HG03066 (cell line): ENCODE data around the gene POLN.

Experiments used
- ATAC-seq: cut with Tn5 transposase; IDR thresholded peaks from one replicate; pipeline ENCODE4 v1.9.1; 2021; ENCODE audit warnings: low read depth; ENCODE audit not compliant: unreplicated experiment

POLN gene

DNA sequence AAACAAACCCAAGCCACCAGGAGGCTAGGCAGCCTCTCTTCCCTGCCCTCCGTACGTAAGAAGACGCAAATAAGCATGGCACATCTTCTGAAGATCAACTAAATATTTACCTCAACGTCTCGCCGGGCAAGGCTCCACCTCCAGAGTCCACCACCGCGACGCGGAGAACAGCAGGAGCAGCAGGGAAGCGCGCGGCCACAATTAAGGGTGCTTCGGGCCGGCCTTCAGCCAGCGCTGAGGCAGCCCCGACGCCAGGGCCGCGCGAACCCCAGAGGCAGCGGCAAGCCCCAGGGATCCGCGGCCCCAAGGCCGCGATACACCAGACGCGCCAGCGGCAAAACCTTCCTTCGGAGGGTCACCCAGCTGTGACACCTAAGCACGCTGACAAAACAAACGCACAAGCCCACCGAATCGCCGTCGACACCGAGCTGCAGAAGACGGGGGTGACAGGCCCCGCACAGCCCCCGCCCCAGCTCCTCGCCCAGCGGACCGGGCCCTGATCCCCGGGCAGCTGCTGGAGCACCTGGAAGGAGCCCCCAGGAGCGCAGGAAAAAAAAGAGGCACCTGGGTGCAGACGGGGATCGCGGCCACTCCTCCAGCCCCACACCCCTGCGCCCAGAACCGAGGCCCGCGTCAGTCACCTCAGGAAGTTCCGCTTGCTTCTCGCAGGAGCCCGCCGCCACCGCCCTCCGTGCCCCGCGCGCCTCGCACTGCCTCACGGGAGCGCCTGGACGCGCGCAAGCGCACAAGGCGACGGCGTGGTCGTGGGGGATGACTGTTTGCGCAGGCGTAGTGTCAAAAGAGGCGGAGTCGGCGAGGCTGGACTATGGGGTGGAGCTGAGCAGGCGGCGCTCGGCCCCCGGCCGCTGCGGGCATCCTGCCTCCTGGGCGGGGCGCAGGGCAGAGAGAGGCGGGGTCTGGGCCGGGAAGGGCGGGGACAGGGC is at the start of gene POLN, which contains the start of gene HAUS3:
Gene POLN, minus strand, starts transcription at position 712 of the 944 bp plus-strand sequence. CDS start 12,890 bp downstream, outside the sequence.
Gene HAUS3, minus strand, starts transcription at position 712 of the 944 bp plus-strand sequence. CDS start 1,175 bp downstream, outside the sequence.
- peak; percentile 86 for ATAC-seq

DNA sequence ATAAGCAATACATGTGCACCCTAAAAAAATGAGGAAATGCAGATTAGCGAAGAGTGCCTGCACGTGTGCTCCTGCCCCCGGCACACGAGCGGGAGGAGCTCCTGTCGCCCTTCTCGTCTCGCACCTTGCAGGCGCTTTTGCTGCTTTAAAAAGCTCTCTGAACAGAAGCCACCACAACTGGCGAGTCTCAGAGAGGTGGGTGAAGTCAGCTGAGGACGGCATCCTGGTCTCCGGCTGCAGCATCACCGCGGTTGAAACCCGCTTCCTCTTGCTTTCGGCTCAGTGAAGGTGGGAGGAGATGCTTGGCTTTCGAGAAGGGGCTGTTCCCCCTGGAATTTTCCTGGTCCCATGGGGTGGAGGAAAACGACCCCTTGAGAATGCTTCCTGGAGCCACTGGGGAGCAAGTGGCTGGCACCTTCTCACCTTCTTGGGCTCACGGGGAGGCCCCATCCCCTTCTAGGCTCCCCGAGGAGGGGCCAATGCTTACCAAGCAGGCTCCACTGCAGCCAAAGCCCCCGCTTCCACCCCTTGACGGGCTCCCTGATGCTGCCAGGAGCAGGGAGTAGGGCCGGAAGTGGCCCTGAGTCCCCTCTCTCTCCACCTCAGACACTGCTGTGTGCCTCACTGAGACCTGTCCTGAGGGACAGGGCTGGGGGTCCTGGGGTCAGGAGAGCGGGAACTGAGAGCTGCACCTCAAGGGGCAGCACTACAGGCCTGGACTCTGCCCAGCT is 49.2 kb upstream of the POLN start:
- no peak for ATAC-seq

- ATAC-seq: no peak
Observed at GRCh38 chr4:2290488-2290887, 48.6 kb upstream of the POLN start.

DNA sequence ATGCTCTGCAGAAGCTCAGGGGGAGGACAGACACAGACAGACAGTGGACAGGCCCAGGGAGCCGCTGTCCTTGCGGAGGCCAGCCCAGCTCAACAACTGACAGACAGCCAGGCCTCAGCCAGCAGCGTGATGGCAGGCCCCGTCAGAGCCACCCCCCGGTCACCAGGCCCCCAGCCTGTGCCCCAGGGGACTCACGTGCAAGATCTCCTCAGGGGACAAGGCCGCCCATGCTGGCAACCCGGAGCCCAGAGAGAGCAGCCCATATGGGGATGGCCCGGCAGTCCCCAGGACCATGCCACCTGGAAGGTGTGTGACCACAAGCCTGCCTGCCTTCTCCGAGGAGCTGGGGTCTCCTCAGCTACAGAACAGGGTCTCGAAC is 48.0 kb upstream of the POLN start:
- ATAC-seq: no peak

GRCh38 chr4:2289311-2289954 is 47.5 kb upstream of the POLN start:
- no peak for ATAC-seq

DNA sequence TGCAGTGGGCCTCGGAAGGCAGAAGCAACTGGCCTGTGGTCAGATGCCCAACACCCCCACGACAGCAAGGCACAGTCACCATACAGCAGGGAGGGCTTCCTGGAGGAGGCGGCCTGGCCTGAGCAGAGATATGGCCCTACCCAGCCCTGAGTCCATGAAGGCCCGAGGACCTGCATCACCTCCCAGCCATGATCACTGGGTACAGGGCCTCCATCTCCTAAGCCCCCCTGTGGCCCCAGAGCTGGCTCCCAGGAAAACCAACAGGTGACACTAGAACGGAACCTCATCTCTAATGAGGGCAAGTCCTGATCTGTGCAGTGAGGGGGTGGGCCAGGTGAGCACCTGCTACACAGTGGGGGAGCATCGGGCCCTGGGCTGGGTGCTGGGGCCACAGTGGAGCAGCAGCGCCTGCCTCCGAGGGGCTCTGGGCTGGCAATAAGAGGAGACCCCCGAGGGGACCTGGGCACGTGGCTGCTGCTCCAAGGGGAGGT is 46.2 kb upstream of the POLN start:
- no peak for ATAC-seq

- ATAC-seq: no peak
Observed at GRCh38 chr4:2287594-2287915, 45.6 kb upstream of the POLN start.

GRCh38 chr4:2286904-2287593 is 45.1 kb upstream of the POLN start:
- ATAC-seq: no peak

DNA sequence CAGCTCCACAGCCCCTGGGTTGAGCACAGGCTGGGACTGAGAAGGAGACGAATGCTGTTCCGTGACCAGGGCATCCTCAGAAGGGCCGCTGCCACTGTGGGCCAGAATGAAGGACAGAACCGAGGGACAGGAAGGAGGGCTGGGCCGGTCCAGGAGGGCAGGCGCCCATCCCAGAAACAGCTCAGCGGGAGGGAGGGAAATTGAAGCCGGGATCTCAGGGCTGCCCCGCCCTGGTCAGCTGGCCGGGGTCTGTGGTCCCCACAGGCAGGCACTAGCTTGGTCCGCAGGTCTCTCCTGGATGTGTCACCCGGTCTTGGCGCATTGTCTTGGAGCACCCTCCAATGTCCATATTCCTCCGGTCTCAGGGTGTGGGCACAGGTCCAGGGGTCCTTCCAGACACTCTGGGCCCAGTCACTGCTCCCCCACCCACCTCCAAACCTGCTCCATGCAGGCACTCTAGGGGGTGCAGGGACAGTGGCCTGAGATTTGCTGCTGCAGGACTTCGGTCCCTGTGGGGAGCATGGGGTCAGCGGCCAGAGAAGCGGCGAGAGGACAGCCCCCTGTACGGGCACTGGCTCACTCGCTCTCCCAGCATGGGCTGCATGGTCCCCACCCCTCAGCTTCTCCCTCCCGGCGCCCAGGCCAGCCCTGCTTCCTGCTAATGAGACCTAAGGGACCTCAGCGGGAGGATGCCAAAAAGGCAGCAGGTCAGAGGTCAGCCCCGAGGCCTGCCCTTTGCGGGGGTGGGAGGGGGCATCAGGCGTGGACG is 43.9 kb upstream of the POLN start:
- no peak for ATAC-seq

DNA sequence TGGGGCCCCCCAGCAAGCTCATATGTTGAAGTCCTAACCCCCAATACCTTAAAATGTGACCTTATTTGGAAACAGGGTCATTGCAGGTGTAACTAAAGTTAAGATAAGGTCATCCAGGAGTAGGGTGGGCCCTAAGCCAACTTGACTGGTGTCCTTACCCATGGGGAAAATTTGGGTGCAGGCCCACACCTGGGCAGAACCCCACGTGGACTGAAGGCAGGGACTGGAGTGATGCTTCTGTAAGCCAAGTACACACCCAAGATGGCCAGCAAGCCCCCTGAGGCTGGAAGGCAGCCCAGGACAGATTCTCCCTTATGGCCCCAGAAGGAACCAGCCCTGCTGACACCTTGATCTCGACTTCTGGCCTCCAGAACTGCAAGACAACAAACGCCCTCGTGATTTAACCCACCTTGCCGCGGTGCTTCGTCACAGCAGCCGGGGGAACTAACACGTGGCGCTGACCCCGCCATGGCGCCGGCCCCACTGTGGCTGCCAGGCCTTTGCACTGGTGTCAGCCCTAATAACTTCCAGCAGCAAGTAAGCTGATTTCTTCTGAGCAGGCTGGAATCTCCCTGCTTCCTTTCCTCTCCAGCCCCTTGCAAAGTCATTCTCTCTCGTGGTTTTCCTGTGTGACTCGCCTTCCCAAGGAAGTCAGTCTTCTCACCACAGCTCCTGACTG is 43.2 kb upstream of the POLN start:
- ATAC-seq: no peak

DNA sequence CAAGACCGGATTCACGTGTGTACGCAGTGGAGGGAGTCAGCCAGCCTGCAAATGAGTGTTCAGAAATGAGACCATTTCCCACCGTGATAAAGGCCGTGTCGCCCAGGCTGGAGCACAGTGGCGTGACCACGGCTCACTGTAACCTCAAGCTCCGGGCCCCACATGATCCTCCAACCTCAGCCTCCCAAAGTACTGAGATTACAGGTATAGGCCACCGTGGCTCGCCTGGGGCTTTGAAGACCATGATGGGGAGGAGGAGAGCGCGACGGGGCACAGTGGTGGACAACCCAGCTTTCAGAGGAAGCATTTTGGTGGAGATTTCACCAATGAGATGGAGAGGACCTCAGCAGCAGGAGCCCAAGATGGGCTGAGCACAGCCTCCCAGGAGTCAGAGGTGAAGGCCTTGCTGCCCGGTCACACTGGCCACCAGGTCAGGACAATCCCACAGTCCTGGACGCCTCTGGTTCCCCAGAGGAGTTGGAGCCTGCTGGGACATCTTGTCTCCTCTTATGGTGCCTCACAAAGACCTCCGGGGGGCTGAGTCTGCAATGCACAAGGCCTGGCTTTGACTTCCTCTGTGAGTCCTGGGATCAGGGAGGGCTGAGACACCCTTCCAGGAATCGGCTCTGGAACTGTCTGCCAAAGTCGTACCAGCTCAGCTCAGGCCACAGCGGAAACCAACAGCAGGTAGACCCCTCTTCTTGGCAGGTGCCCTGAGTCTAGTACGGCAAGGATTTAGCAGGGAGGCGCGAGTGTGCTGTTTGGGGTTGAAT is 42.4 kb upstream of the POLN start:
- no peak for ATAC-seq

- no peak for ATAC-seq
Observed at GRCh38 chr4:2283199-2283711, 41.3 kb upstream of the POLN start.

DNA sequence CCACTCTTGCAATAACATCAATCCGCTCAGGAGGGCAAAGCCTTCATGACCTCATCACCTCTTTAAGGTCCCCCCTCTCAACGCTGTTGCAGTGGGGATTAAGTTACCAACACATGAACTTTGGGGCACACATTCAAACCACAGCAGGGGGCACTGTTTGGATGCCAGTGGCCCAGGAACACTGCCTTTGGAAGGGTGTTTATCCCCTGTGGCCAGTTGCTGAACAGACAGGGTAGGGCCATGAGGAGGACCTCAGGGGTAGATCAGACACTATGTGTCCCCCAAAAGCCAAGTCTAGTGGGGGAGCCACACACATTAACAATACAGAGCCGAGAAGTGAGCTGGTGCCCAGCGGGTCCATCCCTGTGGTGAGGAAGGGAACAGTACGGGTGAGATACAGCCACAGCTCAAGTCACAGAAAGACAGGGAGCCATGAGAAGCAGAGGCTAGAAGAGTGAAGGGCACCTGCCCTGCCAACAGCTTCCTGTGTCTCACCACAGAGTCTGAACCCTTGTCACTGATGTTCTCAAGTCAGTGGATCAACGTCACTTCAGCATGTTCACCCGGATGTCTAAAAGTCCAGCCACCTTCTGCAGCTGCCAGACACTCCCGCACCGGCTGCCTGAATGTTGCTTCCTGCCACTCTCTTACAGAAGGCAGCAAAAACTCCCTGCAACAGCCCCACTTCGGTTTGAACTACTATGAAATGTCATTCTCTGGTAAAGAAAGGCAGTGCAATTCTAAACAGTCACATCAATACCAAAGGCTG is 39.8 kb upstream of the POLN start:
- no peak for ATAC-seq

DNA sequence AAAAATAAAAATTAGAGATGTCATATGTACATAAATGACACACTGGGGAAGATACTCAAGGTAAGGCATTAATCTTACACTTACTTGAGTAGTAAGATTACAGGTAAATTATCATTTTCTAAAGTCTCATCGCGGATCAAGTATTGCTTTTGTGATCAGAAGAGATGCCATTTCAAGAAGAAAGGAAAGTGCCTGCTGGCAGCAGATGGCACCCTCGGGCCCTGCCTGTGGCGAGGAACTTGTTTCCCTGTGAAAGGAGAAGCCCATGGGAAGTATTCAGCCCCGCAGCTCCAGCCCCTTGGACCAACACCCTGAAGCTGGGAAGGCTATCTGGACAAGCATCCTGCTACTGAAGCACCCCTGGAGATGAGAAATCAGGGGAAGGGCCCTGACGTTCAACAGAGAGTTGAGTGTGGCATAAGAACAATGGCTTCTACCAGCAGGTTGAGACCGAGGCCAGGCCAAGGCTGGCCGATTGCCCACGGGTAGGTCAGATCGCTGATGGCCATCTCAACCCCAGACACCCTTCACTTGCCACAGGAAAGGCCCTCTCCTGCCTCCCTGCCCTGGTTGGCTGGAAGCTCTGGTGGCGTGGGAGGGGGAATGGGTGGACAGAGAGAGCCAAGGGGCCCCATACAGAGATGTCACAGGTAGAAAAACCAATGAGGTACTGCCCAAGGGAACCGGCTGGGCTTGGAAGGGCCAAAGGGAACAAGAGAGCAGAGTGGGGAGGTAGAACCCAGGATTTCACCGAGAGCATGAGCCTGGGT is 38.8 kb upstream of the POLN start:
- ATAC-seq: no peak

DNA sequence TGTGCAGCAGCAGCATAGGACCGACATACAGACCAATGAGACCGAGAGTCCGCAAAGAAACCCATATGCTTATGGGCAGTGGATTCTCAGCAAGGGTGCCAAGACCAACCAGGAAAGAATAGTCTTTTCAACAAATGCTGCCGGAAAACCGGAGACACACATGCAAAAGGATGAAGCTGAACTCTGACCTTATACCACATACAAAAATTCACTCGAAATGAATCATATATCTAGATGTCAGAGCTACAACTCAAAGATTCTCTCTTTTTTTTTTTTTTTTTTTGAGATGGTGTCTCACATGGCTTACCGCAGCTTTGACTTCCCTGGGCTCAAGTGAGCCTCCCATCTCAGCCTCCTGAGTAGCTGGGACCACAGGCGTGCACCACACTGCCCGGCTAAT is 36.0 kb upstream of the POLN start:
- ATAC-seq: no peak

DNA sequence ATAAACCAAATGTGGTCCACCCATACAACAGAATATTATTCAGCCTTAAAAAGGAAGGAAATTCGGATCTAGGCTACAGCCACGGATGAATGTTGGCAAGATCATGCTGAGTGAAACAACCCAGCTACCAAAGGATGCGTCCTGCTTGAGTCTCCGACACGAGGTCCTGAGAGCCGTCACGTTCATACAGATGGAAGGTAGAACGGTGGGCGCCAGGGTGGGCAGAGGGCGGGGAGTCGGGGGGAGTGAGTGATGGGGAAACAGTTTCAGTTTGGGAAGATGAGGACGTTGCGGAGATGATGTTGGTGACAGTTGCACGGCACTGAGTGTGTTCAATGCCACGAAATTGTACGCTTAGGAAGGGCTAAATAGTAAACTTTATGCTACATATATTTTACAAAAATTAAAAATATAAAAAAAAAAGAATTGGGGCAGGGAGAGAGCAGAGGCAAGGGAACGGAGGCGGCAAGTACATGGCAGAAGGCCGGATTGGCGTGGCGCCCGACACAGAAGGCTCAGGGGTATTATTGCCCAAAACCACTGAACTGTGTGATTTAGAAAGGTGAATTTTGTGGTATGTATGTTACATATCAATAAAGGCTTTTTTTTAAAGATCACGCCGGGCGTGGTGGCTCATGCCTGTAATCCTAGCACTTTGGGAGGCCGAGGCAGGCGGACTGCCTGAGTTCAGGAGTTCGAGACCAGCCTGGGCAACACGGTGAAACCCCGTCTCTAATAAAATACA is 34.8 kb upstream of the POLN start:
- no peak for ATAC-seq
